Stromal cell of bone marrow (primary cell): ENCODE measurements around the gene LRIF1.
A peak's percentile ranks its signal among the peaks of the same experiment; 100 is the strongest.
"Not testable (repeated sequence)": the region's sequence is repeated elsewhere in the genome, so short reads cannot be mapped to it uniquely, and the experiment has no call there.

ENCODE experiments used
- DNase-seq: peaks from one replicate; pipeline ENCODE4 v3.0.0-alpha.2; 2012; ENCODE audit warnings: low read depth

Gene LRIF1, protein sequence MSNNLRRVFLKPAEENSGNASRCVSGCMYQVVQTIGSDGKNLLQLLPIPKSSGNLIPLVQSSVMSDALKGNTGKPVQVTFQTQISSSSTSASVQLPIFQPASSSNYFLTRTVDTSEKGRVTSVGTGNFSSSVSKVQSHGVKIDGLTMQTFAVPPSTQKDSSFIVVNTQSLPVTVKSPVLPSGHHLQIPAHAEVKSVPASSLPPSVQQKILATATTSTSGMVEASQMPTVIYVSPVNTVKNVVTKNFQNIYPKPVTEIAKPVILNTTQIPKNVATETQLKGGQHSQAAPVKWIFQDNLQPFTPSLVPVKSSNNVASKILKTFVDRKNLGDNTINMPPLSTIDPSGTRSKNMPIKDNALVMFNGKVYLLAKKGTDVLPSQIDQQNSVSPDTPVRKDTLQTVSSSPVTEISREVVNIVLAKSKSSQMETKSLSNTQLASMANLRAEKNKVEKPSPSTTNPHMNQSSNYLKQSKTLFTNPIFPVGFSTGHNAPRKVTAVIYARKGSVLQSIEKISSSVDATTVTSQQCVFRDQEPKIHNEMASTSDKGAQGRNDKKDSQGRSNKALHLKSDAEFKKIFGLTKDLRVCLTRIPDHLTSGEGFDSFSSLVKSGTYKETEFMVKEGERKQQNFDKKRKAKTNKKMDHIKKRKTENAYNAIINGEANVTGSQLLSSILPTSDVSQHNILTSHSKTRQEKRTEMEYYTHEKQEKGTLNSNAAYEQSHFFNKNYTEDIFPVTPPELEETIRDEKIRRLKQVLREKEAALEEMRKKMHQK

DNA sequence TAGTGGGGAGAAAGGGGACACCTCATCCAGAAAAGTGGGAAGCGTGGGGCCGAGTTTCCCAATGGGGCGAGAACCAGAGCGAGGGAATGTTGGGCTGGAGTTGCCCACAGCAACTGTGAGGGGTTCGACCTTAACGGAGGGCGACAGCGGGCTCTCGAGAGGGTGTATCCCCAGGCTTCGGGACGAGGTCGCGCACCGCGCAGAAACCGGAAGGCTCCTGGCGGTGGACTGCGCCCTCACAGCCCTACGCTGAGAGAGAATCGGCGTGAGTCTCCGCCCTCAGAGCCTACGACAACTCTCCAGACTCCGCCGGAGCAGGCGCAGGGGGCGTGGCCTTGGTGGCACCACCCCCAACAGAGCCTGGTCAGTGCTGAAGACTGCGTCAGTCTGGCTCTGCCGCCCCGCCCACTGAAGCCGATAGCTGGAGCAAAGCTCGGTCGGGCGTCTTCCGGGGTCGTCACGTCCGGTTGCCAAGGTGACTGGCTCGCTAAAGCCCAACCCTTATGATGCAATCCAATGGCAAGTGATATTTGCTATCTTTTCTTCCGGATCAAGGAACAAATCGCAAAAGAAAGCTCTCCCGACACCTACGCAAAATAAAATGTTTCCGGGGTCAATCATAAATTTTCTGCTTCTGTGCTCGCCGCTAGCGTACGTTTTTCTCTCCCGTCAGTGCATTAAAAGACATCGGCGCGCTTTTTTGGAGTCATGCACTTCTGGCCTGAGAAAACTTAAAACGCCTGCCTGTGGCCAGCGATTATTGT lies at the start of gene LRIF1:
TSS of gene LRIF1 (minus strand) at position 232 of the 764 bp plus-strand sequence. CDS start 234 bp downstream, outside the sequence.
- peak; percentile 98 for DNase-seq

DNA sequence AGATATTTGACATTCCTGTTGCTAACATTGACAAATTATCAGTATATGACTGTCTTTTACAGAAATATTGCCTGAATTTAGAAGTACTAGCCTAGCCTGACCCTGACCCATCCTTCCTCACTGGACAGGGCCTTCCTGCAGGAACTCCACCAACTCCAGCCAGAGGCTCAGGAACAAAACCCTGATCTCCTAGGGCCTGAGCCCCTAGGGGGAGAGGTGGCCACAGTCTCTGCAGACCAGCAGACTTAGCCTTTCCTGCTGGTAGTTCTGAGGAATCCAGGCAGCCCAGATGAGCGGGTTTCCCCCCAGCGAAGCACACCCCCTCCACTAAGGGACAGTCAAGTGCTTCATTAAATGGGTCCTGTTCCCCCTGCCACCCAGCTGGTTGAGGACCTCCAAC lies 44.3 kb upstream of the LRIF1 start:
- DNase-seq, result no peak

DNA sequence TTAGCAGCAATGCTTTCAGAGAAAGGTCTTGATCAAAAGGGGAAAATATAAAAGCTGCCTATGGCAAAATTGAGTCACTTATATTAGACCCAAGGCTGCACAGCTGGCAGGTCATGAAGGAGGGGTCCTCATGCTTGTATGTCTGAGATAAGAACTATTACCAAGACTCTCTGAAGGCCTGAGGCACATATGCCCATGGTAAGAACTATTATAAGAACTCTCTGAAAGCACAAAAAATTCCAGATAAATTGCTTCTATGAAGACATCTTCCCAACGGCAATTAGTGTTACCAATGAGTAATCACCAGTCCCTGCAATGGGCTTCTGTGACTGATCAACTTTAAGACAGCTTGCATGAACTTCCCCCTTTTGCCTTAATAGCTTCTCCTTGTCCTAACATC lies 42.8 kb upstream of the LRIF1 start:
- DNase-seq, result no peak

DNA sequence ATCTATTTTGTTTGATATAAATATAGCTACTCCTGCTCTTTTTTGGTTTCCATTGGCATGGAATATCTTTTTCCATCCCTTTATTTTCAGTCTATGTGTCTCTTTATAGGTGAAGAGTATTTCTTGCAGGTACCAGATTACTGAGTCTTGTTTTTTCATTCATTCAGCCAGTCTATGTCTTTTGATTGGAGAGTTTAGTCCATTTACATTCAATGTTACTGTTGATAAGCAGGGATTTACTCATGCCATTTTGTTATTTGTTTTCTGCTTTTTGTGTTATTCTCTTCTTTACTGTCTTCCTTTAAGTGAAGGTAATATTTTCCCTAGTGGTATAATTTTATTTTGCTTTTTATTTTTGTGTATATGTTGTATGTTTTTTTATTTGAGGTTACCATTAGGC lies 35.9 kb upstream of the LRIF1 start:
- DNase-seq, result not testable (repeated sequence)

DNA sequence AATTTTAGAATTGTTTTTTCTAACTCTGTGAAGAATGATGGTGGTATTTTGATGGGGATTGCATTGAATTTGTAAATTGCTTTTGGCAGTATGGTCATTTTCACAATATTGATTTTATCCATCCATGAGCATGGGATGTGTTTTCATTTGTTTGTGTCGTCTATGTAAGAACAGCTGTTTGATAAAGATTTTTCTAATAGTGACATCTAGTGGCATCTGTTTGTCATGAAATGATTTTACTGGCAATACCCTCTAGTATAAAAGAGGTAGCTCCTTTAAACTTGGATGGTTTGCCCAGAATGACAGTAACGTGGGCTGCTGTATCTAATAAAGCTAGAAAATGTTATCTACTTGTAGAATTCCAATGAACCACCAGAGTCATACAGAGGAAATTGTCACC lies 28.6 kb upstream of the LRIF1 start:
- DNase-seq, result not testable (repeated sequence)

DNA sequence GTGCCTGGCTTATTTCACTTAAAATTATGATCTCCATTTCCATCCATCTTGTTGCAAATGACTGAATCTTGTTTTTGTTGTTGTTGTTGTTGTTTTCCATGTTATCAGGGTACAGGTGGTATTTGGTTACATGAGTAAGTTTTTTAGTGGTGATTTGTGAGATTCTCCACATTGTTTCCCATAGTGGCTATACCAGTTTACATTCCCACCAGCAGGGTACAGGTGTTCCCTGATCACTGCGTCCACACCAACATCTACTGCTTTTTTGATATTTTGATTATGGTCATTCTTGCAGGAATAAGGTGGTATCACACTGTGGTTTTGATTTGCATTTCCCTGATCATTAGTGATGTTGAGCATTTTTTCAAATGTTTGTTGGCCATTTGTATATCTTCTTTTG lies 27.6 kb upstream of the LRIF1 start:
- not testable (repeated sequence) for DNase-seq

DNA sequence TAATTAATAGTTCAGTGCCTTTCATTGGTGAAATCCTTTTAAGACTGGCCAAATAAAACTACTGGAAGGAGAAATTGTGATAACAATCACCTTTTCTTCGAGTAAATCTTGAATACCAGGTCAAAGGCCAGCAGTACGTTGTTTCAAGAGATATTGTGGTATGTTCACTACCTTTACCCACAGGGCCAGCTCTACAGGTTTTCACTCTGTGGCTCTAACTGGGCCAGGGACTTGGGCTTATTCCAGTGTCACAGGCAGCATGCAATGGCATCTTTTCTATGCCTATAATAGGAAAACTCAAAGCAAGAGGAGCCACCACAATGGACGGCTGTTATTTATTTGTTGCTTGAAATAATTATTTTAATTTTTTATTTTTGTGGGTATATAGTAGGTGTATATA lies 26.8 kb upstream of the LRIF1 start:
- DNase-seq, result no peak

DNA sequence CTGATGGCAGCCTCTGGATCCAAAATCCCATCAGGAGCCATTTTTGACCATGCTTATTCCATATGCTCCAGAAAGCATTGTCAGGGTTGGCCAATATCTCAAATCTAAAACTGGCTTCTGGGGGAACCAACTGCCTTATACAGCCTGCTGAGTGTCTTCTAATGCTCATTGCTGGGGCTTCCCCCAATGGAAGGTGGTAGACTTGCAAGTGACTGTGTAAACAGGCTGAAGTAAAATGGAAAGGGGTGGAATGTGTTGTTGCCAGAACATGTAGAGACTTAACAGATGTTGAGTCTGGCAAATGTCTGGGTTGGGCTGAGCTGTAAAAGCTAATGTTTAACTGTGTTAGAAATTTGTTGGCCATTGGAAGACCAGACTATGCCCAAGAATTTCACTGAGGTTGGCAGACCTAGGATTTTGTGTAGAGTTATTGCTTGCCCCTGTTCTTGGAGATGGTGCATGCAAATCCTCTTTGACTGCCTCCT lies 22.7 kb upstream of the LRIF1 start:
- DNase-seq, result no peak

DNA sequence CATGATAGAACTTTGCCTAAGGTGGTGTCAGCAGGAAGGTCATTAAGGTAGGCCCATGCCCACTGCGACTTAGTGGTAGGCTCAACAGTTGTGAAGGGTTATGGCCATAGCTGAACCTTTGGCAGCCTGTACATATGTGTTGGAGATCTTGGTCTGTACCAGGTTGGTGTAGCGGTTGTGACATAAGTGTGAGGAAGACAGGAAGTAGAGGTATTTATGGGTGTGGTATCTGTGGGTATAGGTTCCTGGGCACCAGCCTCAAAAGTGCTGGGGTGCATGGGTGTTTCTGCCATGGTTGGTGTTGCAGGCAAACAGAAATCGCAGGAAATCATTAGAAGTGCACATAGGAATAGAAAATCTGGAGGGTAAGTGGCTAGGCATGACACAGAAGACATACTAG lies 18.6 kb upstream of the LRIF1 start:
- no peak for DNase-seq

DNA sequence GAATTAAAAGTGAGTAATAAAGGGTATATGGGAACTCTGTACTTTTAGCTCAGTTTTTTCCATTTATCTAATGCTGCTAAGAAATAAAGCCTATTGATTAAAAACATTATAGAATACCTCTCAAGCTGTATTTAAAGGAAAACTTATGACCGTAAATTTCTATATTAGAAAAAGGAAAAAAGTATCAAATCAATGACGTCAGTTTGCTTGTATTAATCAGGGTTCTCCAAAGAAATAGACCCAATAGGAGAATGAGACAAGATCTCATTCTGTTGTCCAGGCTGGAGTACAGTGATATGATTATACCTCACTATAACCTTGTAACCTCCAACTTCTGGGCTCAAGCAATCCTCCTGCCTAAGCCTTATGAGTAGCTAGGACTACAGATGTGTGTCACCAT lies 15.4 kb upstream of the LRIF1 start:
- DNase-seq, result no peak

DNA sequence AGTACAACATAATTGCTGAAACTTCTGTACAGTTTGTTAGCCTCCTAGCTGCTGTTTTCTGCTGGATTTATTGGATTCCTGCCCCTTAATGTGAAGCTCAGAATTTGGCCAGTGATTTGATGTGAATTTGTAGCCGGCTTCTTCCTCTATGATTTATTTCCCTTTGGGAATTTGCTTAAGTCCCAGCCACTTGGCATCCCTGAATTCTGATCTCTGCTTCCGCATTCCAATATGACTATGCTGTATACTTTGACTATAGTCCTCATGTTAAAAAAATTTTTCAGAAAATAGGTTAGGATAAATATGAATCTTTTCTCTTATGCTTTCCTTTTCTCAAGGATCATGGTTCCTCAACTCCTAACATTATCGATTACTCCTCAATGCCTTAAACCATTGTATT lies 12.4 kb upstream of the LRIF1 start:
- DNase-seq, result no peak

DNA sequence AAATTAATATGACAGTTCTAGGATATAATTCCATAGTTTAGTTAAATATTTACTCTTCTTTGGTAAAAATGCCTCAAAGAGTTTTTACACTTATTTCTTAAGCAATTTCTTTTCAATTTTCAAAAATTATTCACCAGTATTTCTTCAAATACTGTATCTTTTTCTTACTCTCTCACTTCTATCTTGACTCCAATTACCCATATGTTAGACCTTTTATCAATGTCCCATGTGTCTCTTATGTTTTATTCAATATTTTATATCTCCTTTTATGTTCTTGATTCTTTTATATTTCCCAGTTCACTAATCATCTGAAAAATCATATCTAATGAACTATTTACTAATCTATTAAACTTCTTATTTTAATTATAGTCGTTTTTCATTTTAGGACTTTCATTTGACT lies 11.5 kb upstream of the LRIF1 start:
- DNase-seq, result no peak

DNA sequence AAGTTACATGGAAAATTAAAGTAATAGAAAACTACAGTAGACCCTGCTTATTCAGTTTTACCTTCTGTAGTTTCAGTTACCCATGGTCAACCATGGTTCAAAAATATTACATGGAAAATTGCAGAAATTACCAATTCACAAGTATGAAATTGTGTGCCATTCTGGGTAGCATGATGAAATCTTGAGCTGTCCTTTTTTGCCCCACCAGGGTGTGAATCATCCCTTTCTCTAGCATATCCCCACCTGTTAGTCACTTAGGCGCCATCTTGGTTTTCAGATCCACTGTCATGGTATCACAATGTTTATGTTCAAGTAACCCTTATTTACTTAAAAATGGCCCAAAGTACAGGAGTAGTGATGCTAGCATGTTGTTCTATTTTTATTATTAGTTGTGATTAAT lies 3.5 kb upstream of the LRIF1 start:
- DNase-seq, result no peak

DNA sequence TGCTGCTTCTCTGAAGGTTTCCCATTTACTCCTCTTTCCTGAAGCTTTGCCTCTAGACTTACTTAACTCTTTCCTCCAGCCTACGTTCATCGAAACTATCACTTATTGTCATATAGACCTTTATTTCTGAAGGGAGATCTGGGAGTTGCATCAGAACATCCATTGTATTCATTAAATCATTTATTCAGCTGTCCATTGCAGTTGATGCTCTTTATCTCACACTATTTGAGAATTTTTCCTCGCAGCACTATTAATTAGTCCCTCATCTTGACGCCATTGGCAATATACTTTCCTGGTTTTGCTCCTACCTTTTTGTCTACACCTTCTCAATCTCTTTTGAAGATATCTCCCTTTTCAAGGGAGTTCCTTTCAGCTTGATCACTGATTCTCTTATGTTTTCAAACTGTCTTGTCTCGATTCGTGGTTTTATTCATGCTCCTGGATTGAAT lies 757 bp upstream of the LRIF1 start:
- DNase-seq, result no peak

DNA sequence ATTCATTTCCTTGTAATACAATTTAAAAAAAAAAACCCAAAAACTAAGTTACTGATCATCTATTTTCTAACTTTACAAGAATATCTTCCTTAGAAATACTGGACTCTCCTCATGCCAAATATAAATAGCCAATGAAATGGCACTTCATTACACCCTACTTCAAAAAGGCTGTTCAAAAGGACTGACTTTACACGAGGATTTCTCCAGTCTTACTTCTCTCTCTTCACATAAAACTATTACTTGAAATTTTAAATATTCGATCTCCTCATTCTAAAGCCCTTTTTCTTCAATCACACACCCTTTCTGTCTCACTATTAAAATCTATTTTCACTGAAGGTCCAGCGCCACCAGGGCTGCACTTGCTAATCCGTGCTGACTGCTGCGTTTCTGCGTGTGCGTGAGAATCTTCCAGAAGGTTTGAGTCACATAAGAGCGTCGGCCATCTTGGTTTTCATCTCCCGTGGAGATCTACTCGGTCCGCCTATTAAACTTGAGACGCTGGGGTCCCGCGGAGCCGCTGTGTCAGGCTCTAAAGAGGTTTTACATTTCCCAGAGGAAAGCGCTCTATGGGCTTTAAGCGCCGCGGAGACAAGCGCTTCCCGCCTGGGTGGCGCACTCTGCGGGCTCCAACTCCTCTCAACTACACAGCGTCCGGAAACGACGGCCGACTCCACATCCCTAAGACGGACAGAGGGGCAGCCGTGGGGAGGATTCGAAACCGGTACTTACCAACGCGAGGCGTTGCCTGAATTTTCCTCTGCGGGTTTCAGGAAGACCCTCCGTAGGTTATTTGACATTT lies 631 bp downstream of the LRIF1 start:
- peak; percentile 70 for DNase-seq

DNA sequence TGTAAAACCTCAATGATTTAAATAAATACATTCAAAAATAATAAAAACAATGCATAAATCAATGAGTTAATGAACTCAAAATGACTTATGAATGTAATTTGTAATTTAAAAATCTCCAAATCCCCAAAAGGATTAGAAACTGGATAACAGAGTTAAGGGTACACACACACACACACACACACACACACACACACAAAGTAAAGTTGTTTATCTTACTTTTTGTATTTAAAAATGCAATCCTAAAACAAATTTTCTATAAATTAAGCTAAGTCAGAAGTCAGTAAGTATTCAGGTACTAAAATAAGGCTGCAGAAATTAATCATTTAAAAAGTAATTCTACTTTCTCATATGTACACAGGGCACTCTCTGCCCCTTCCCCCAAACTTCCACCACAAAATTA lies 1.8 kb downstream of the LRIF1 start:
- DNase-seq, result no peak

DNA sequence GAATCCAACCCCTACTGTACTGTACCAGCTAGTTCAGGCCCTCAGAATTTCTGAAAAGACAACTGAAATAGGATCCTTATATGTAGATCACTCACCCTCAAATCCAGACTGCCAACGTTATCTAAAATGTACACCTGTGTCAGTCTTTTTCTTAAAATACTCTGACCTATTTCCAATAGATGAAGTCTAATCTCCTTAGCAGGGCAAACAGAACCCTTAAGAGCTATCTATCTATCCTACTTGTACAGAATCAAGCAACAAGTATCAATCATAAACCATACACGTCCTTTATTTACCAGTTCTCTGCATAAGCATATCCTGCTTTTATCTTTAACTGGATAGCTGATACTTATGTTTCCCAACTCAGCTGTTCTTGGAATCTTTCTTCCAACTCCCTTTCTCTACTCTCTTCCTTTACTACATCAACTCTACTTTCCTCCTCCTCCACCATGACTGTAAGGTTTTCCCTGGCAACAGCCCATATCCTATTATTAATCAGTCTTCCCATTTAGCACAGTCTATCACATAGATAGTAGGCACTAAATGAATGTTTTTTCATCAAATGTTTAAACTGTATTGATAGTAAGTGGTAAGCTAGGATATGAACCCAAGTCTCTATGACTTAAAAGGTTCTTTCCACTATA lies 2.8 kb downstream of the LRIF1 start:
- DNase-seq, result no peak

DNA sequence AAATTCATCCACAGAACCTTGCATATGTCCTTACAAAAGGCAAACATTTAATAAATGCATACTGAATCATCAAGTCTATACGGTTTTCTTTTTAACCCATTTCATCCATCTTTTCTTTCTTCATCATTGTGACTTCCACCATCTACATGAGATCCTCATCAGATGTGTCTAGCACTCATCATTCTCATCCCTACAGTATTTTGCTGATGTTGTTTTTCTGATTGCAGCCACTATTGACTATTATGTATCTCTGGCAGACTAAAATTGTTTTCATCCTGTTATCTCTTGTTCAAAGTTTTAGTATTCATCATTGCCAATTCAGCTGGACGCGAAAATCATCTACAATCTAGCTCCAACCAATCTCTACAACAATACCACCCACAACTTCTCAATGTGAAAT lies 5.9 kb downstream of the LRIF1 start:
- no peak for DNase-seq

DNA sequence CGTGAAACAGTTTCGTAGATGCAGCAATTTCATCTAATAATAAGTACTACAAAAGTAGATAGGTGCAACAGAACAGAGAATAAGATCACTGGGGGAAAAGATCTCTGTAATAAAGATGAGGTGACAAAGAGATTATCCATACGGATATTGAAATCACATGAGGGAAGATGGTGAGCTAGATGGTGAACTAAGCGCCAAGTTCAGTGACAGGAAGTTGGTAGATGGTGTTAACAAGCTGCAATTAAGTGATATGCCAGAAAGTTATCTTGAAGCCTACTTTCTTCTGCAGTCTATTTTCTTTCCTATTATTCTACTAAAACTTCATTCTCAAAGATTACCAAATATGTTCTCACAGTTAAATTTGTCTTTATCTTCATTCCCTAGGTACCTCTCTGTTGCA lies 7.1 kb downstream of the LRIF1 start:
- DNase-seq, result no peak

DNA sequence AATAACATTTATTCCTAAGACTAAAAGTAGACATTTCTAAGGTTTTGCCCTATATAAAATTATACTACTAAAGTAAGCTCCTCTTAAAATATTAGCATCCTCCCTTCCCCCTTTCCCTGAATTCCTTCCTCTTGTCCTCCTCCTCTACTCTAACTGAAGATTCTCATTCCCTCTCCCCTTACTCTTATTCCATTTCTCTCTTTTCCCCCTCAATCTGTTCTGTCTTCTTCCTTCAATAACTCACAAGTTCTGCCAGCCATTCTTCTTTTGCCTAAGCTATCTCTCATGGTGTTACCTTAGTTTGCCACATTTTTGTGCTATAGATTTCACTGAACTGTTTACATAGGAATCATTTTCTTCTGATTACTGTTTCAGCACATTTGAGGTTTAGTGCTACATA lies 10.7 kb downstream of the LRIF1 start:
- no peak for DNase-seq

DNA sequence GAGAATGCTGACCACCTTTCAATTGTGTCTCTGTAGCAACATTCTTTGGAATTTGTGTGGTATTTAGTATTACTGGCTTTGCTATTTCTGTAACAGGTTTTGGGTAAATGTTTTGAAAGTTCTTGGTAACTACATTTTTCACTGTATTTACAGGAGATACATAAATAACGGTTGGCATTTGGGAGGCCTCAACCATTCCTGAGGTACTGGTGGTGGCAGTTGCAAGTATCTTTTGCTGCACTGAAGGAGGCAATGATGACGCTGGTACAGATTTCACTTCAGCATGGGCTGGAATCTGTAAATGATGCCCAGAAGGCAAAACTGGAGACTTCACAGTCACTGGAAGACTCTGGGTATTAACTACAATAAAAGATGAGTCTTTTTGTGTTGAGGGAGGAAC lies 11.7 kb downstream of the LRIF1 start:
- DNase-seq, result no peak
